Parietal lobe (tissue), 2 donors: ENCODE results near the gene NAP1L4. TPM values are rescaled to one million over a fixed set of nuclear protein-coding genes. Genes with fewer than 3 reads are reported as not detected.

ENCODE experiments used
- small RNA-seq: library from RNA; depleted of rRNA; stranded (forward); fragments of <200 nt; gene quantifications from one replicate; pipeline ENCODE3, GENCODE V24; 2014; ENCODE audit warnings: low replicate concordance
- total RNA-seq: library from RNA; depleted of rRNA; stranded (reverse); fragments of >200 nt; gene quantifications from one replicate; pipeline ENCODE4 v1.2.3, GENCODE V29; 2014

The NAP1L4 gene
- total RNA-seq: 235 TPM

DNA sequence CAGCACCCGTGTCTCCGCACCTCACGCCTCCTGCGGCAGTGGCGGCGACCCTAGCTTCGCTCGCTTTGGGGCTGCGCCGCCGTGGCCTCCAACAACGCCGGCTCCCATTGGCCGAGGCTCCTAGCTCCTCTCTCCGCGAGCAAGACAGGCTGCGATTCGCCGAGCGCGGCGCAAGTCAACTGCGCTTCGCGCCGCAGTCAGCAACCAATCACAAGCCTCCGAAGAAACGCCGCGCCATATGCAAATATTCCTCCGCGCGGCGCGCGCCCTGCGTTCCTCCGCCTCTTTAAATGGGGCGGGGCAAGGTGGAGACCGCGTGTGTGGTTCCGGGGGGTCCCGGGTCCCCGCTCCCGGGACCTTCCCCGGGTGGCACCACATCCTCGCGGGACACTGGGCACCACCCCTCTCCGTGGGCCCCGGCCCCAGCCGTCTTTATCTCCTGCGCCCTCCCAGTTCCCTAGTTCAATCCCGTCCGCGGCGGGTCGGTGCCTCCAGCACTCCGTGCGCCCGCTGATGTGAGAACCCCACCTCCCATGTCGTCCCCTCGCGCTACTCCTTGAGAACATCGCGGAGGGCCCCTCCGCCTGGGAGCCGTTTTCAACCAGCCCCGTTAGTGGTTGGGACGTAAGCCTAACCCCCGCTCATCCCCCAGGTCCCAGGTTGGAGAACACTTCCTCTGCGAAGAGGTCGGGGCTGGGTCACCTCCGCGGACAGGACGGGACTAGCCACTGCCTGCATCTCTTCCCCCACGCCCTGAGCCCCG lies at the start of gene NAP1L4:
Gene NAP1L4 (minus strand): TSS at position 96 of the 763 bp plus-strand sequence. CDS start 13,109 bp downstream, outside the sequence.

DNA sequence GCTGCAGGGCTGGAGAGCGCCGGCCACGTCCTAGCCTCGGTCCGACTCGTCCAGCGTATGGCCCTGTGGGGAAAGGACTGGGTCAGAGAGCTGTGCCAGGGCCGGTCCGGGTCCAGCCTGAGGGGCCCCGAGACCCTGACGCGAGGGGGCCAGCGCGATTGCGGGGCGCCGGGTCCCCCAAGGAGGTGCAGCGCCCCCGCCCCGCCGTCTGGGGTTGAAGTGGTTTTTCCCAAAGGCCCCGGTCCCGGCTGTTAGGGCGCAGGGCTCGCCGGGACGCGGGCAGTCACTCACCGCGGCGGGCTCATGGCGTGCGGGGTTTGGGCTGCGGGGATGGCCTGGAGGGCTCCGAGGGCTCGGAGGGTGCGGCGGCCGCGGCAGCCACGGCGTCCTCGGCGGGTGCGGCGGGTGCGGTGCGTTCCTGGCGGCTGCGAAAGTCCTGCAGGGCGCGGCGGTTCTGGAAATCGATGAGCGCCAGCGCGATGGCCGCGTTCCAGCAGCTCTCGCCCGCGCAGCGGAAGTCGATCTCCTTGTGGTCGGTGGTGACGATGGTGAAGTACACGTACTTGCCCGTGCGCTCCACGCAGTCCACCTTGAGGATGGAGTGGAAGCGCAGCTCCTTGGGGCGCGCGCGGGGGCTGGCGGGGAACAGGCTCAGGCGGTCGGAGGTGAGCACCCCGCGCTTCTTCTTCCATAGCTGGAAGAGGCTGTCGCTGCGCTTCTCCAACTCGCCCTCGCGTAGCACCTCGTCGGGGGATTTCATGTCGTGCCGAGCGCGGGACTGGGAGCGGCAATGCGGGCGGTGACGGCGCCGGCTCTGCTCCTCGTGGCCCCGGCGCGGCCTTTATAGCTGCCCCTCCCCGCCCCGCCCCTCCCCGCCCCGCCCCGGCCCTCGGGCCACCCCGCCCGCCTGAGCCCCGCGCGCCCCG lies 63.3 kb downstream of the NAP1L4 start, which contains the start of gene PHLDA2:
Gene PHLDA2 (minus strand): TSS at position 816 of the 926 bp plus-strand sequence. CDS start 56 bp downstream, at position 760.

Small RNA genes within 50 kb of the gene (small RNA-seq; reads per million reads assigned to genes)
- gene SNORA54: 28.0 reads per million, percentile 93 among the genes with 10 or more reads in this experiment

Other genes with a start within 250 kb of the NAP1L4 start
- 21.3 TPM for gene CDKN1C, start 106.6 kb downstream of the NAP1L4 start, total RNA-seq
- not detected for gene PHLDA2, start 62.9 kb downstream of the NAP1L4 start, total RNA-seq
- gene CARS1, start 65.1 kb upstream of the NAP1L4 start, total RNA-seq: 49.8 TPM
- 90.1 TPM for gene OSBPL5, start 173.0 kb upstream of the NAP1L4 start, total RNA-seq
- not detected for gene MRGPRG, start 226.5 kb upstream of the NAP1L4 start, total RNA-seq
- gene MRGPRE, start 240.1 kb upstream of the NAP1L4 start, total RNA-seq: not detected